PFSK-1 (cell line): ENCODE results near the gene SLC36A4.

Experiments
- FOXP2 ChIP-seq: optimal IDR thresholded peaks from 2 replicates; pipeline ENCODE3; 2011; ENCODE audit warnings: borderline replicate concordance, control low read depth, inconsistent platforms; ENCODE audit not compliant: insufficient read depth; ENCODE audit errors: extremely low read length, extremely low read depth
- POLR2AphosphoS5 ChIP-seq: IDR thresholded peaks from 2 replicates; pipeline ENCODE4 v1.6.1; 2012; ENCODE audit warnings: low read depth, mild to moderate bottlenecking, control low read depth, low read length, moderate library complexity
- SIN3A ChIP-seq: IDR thresholded peaks from 2 replicates; pipeline ENCODE4 v1.6.1; 2012; ENCODE audit warnings: mild to moderate bottlenecking, low read length, moderate library complexity, borderline replicate concordance; ENCODE audit not compliant: insufficient read depth
- TAF1 ChIP-seq: IDR thresholded peaks from 2 replicates; pipeline ENCODE4 v1.6.1; 2012; ENCODE audit warnings: low read length, control low read depth, borderline replicate concordance; ENCODE audit not compliant: insufficient read depth
- TF ChIP-seq, protein P1 (sequence below), 2 experiments: IDR thresholded peaks; 2 replicates each; pipeline versions ENCODE4 v1.6.1 to v1.8.0; 2011 to 2012; ENCODE audit warnings: low read depth in 2 of 2, low read length in 2 of 2, control low read depth in 1 of 2, inconsistent platforms in 1 of 2, mild to moderate bottlenecking in 1 of 2, moderate library complexity in 1 of 2; ENCODE audit not compliant: insufficient read depth in 1 of 2

DNA sequence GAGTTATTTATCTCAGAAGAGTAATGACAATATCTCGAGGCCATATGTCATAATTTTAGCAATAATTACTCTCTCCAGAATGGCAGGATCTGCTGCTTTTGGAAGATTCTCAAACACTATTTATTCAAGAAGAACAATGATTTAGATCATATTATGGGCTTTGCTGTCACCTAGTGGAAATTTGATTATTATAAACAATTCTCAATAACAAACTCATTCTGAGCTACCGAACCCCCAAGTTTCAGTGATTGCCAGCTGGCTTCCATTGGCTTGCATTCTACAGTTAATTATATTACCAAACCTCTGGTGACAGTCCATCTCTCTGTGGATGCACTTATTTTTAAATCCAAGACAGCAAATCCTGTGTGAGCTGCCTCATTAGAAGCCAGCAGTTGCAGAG lies 27.9 kb upstream of the SLC36A4 start:
- TF ChIP-seq, protein P1, sequence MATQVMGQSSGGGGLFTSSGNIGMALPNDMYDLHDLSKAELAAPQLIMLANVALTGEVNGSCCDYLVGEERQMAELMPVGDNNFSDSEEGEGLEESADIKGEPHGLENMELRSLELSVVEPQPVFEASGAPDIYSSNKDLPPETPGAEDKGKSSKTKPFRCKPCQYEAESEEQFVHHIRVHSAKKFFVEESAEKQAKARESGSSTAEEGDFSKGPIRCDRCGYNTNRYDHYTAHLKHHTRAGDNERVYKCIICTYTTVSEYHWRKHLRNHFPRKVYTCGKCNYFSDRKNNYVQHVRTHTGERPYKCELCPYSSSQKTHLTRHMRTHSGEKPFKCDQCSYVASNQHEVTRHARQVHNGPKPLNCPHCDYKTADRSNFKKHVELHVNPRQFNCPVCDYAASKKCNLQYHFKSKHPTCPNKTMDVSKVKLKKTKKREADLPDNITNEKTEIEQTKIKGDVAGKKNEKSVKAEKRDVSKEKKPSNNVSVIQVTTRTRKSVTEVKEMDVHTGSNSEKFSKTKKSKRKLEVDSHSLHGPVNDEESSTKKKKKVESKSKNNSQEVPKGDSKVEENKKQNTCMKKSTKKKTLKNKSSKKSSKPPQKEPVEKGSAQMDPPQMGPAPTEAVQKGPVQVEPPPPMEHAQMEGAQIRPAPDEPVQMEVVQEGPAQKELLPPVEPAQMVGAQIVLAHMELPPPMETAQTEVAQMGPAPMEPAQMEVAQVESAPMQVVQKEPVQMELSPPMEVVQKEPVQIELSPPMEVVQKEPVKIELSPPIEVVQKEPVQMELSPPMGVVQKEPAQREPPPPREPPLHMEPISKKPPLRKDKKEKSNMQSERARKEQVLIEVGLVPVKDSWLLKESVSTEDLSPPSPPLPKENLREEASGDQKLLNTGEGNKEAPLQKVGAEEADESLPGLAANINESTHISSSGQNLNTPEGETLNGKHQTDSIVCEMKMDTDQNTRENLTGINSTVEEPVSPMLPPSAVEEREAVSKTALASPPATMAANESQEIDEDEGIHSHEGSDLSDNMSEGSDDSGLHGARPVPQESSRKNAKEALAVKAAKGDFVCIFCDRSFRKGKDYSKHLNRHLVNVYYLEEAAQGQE (IDR thresholded peaks at IDR 0.05; ENCODE audit: insufficient read depth in 1 of 2, low read depth in 2 of 2, low read length in 2 of 2) = no peak
- no peak for TF ChIP-seq TAF1
- no peak for TF ChIP-seq POLR2AphosphoS5
- no peak for TF ChIP-seq FOXP2
- no peak for TF ChIP-seq SIN3A
